Hematopoietic multipotent progenitor cell treated with erythropoietin and hydrocortisone succinate and interleukin-3 and kit ligand, for 6 days (in vitro differentiated cells): ENCODE results near the gene P3H3.

Source experiments
- DNase-seq: peaks from one replicate; pipeline ENCODE4 v3.0.0-alpha.2; 2015

P3H3 gene

GRCh38 chr12:6827982-6828780 is at the start of gene P3H3:
Gene P3H3 (plus strand): TSS chr12:6828407. CDS start chr12:6828441, 34 bp downstream.
- DNase-seq: no peak

- DNase-seq: peak; percentile 97
Observed at GRCh38 chr12:6778574-6779550, 49.3 kb upstream of the P3H3 start.

GRCh38 chr12:6779708-6780432 is 48.3 kb upstream of the P3H3 start:
- DNase-seq: no peak

- DNase-seq: no peak
Observed at GRCh38 chr12:6780573-6780972, 47.6 kb upstream of the P3H3 start.

- no peak for DNase-seq
Observed at GRCh38 chr12:6782119-6782518, 46.1 kb upstream of the P3H3 start.

- no peak for DNase-seq
Observed at GRCh38 chr12:6782850-6783566, 45.2 kb upstream of the P3H3 start.

GRCh38 chr12:6783828-6784227 is 44.4 kb upstream of the P3H3 start:
- no peak for DNase-seq

GRCh38 chr12:6784296-6784695 is 43.9 kb upstream of the P3H3 start:
- DNase-seq: no peak

- DNase-seq: no peak
Observed at GRCh38 chr12:6784761-6785160, 43.4 kb upstream of the P3H3 start.

GRCh38 chr12:6786416-6787094 is 41.7 kb upstream of the P3H3 start:
- DNase-seq: no peak

- DNase-seq: no peak
Observed at GRCh38 chr12:6787309-6787708, 40.9 kb upstream of the P3H3 start.

GRCh38 chr12:6788972-6789924 is 39.0 kb upstream of the P3H3 start, which contains the start of gene CD4:
Gene CD4 (plus strand): TSS chr12:6789528. CDS start chr12:6800139, 10,611 bp downstream.
- peak; percentile 68 for DNase-seq

GRCh38 chr12:6790496-6791150 is 37.6 kb upstream of the P3H3 start:
- DNase-seq: peak; percentile 42

- no peak for DNase-seq
Observed at GRCh38 chr12:6791931-6792520, 36.2 kb upstream of the P3H3 start.

GRCh38 chr12:6792522-6793201 is 35.5 kb upstream of the P3H3 start:
- peak; percentile 42 for DNase-seq

GRCh38 chr12:6795088-6795487 is 33.1 kb upstream of the P3H3 start:
- no peak for DNase-seq

GRCh38 chr12:6796576-6796975 is 31.6 kb upstream of the P3H3 start:
- DNase-seq: no peak

GRCh38 chr12:6799147-6799546 is 29.1 kb upstream of the P3H3 start:
- no peak for DNase-seq

GRCh38 chr12:6807170-6807569 is 21.0 kb upstream of the P3H3 start:
- DNase-seq: no peak
